ENCODE results near the gene C12orf43. TPM values are rescaled to one million over a fixed set of nuclear protein-coding genes. Genes with fewer than 3 reads are reported as not detected.

The C12orf43 gene
- total RNA-seq, 1 experiment from 2014 or later = 25.7 TPM

GRCh38 chr12:121038861-121039668 is 22.8 kb upstream of the C12orf43 start, which contains the start of gene OASL:
TSS of gene OASL (minus strand) at chr12:121039246. CDS start at chr12:121038971, 275 bp downstream.
- peak within 1 kb of the TSS in 1 of 3 experiments; percentile 68; a peak in 2 of 7 replicates for H3K27ac Mint-ChIP-seq
- no peak within 1 kb of the TSS for H2AFZ ChIP-seq (ENCODE audit: low read length)
- H2AK5ac ChIP-seq (ENCODE audit: insufficient read length, low read length) = no peak within 1 kb of the TSS
- no peak within 1 kb of the TSS for H4K8ac ChIP-seq (replicated peaks; ENCODE audit: insufficient read length, low read depth, low read length)
- no peak within 1 kb of the TSS for H3K4me2 ChIP-seq (ENCODE audit: insufficient read depth, insufficient read length, low read length)
- H3K79me1 ChIP-seq (ENCODE audit: insufficient read depth, low read depth, low read length, poor library complexity, severe bottlenecking) = no peaks in the 10 kb centered on the region
- no peak within 1 kb of the TSS for H3K4me3 Mint-ChIP-seq
- H3K4me1 ChIP-seq (ENCODE audit: insufficient read depth, low read length) = no peaks in the 10 kb centered on the region
- H3K27me3 Mint-ChIP-seq (ENCODE audit: low read depth) = peaks cover 17% of the 10 kb centered on the region
- no peaks in the 10 kb centered on the region for H4K20me1 ChIP-seq (ENCODE audit: control insufficient read depth, insufficient read depth, insufficient read length)
- no peaks in the 10 kb centered on the region for H3K9me3 ChIP-seq (ENCODE audit: control insufficient read depth, low read depth, low read length)
- H2BK5ac ChIP-seq (ENCODE audit: insufficient read length, low read length) = no peak within 1 kb of the TSS
- H3K56ac ChIP-seq (ENCODE audit: insufficient read length, low read depth, low read length) = no peak within 1 kb of the TSS
- no peak within 1 kb of the TSS for H3T11ph ChIP-seq (ENCODE audit: low read length)
- H3K36me3 Mint-ChIP-seq (ENCODE audit: insufficient read depth in 1 of 3, low read depth in 3 of 3) = no peaks in the 10 kb centered on the region
- no peak within 1 kb of the TSS for H2BK20ac ChIP-seq (ENCODE audit: low read depth, low read length, poor library complexity, severe bottlenecking)
- H4K91ac ChIP-seq (ENCODE audit: insufficient read length, low read depth, low read length) = no peak within 1 kb of the TSS
- no peak within 1 kb of the TSS for H3K4ac ChIP-seq (ENCODE audit: low read depth, low read length)
- TF ChIP-seq CTCF (conservative IDR thresholded peaks at IDR 0.05) = no peak
- no peak within 1 kb of the TSS for H2BK12ac ChIP-seq (ENCODE audit: insufficient read length, low read depth, low read length)
- no peaks in the 10 kb centered on the region for H3K27me3 ChIP-seq (ENCODE audit: insufficient read depth, low read length)
- no peak within 1 kb of the TSS for H3K23ac ChIP-seq (ENCODE audit: insufficient read length, low read depth, low read length)
- no peaks in the 10 kb centered on the region; a peak in 1 of 5 replicates for H3K9me3 Mint-ChIP-seq
- H3K18ac ChIP-seq (ENCODE audit: insufficient read length, low read depth, low read length) = peak within 1 kb of the TSS; percentile 65
- H2BK120ac ChIP-seq (ENCODE audit: low read depth, low read length, poor library complexity, severe bottlenecking) = no peak within 1 kb of the TSS
- no peak for DNase-seq
- H3K79me2 ChIP-seq (ENCODE audit: insufficient read depth, low read length) = no peaks in the 10 kb centered on the region
- no peak within 1 kb of the TSS for H3K9ac ChIP-seq (ENCODE audit: extremely low read depth, insufficient read length, low read length)
- peak within 1 kb of the TSS; percentile 29; the same call in 1 of the 2 replicates for H3K14ac ChIP-seq (ENCODE audit: insufficient read depth, low read length)
- H3K23me2 ChIP-seq (ENCODE audit: insufficient read length, low read depth, low read length, poor library complexity, severe bottlenecking) = no peaks in the 10 kb centered on the region
- no peak within 1 kb of the TSS for H3K27ac ChIP-seq (ENCODE audit: insufficient read length, low read depth, low read length)
- no CpG with 5 or more reads among the region's 13 CpGs for WGBS (ENCODE audit: extremely low coverage, insufficient read length, low lambda C conversion rate)
- H3K4me1 Mint-ChIP-seq = peaks cover 3 to 5% of the 10 kb centered on the region in 2 experiments; a peak in 1 of 4 replicates
- H4K5ac ChIP-seq (ENCODE audit: insufficient read length, low read depth, low read length) = no peak within 1 kb of the TSS
- 0 out of 2 replicates have a peak within 1 kb of the TSS, but pooled peaks have one; percentile 49 for H2BK15ac ChIP-seq (ENCODE audit: low read depth, low read length)
